HL-60/S4 treated with retinoic acid at 250 ng/mL for 4 days and 3 days (cell line): ENCODE results near the gene MPST.

Source experiments
- in situ Hi-C: fragments of 300-500 bp; cut with MboI; formaldehyde crosslinking; loops from 2 replicates; pipeline ENCODE4 v1.7.0; 2022; ENCODE audit warnings: low sequenced_read_pairs

Gene MPST

DNA sequence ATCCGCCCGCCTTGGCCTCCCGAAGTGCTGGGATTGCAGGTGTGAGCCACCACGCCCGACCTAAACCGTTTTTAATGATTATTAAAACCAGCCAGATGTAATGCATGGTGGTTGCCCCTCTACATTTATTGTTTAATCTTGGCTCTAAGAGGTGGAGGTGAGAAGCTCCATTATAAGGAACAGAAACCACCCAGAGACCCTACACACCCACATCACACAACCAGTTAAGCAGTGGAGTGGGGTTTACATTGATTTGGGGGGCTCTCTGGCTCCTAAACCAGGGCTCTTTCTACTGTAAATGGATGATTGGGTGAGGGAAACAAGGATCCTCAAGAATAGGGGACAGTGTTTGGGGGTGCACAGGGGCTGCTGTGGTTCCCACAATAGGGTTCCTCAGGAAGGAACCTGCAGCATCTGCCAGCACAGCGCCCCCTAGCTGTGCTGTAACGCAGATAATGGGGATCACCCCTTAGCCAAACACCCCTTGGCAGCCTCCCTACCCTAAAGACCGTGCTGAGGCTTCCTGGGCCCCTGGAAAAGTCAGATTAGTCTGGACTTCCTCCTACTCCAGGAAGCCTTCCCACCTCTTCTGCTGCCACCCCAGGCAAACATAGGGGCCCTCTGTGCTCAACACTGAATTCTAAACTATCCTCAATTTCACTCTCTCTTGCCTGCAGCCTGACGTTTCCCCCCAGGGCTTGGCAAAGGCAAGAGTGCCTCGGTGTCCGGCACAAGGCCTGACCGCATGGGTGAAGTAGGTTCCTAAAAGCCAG is 2.4 kb downstream of the MPST start:
- in situ Hi-C loops = no loop called here

DNA sequence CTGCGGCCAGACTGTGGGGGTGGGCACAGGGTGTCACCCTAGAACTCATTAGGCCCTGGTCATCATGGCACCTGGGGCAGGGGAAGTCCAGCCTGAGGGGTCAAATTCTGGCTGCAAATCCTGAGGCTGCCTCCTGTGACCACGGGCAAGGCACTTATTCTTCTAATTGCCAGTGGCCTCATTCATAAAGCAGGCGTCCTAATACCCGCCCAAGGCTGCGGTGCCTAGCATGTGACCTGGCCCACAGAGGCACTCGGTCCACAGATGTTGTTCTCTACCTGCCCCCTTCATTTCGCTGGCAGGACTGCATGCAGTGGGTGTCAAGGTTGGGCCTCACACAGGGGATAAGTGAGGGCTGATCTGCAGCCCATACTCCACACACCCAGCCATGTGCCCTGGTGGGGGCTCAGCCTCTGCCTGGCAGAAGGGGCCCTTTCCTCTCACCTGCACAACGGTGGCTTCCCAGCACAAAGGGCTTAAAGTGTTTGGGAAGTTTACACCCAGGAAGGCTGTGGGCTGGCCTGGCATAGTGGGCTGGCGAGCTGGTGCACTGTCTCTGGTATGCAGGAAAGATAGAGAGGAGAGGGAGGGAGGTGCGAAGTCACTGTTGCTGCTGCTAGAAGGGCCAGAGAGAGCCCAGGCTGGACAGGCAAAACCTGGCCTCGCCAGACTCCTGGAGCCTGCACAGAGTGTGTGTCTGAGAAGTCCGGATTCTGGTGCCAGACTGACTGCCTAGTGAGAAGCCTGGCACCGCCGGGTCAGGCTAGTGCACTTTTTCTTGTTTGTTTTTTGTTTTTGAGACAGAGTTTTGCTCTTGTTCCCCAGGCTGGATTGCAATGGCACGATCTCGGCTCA is 3.2 kb downstream of the MPST start:
- in situ Hi-C loops = no loop called here

DNA sequence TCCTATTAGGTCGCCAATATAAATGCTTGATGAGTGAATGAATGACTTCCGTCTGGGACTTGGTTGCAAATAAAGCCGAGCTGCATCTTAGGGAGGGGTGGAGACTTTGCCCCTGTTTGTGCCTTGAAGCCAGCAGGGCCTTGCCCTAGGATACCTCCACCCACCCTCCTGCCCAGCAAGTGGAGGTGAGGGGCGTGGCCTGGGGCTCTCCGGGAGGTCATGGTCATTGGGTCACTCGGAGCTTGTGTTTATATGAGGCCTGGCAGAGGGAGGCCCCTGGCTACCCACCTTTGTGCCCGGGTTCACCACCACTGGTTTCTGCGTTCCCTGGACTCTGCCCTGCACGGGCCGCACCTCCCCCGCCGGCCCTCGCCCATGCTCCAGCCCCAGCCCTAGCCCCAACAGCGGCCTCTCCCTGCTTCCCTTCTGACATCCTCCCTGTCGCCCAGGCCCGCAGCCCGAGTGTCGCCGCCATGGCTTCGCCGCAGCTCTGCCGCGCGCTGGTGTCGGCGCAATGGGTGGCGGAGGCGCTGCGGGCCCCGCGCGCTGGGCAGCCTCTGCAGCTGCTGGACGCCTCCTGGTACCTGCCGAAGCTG is 4.3 kb downstream of the MPST start:
- in situ Hi-C loops = no loop called here

DNA sequence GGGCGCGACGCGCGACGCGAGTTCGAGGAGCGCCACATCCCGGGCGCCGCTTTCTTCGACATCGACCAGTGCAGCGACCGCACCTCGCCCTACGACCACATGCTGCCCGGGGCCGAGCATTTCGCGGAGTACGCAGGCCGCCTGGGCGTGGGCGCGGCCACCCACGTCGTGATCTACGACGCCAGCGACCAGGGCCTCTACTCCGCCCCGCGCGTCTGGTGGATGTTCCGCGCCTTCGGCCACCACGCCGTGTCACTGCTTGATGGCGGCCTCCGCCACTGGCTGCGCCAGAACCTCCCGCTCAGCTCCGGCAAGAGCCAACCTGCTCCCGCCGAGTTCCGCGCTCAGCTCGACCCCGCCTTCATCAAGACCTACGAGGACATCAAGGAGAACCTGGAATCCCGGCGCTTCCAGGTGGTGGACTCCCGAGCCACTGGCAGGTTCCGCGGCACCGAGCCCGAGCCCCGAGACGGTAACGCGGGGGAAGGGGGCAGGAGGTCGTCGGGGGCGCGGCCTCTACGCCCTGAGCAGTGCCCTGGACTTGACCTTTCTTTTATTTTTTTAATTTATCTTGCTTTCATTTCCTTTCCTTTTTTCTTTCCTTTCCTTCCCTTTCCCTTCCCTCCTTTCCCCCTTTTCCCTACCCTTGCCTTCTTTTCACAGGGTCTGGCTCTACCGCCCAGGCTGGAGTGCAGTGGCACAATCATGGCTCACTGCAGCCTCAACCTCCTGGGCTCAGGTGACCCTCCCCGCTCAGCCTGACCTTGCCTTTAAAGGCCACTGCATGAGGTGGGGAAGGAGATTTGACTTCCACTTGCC is 5.0 kb downstream of the MPST start:
- in situ Hi-C loops = no loop called here

DNA sequence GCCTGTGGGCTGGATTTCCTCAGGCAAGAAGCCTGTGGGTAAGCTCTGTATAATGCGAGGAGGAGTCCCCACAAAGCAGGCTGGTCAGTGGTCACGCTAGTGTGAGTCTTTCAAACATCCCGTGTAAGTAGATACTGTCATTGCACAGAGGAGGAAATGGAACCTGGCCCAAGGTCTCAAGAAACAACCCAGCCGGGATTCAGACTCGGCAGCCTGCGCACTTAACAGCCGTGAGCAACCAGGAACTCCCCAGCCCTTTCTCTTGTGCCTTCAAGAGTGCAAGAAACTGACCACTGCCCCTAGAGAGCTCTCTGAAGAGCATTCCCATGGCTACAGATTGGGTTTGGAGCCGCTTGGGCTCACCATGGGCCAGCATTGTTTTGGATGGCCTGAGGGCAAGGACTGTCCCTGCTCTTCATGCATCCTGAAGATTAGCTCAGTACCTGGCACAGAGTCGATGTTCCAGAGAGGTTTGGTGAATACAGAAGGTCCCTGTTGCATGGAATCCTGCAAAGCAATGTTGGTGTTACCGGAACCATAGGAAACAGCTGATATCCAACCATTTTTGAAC is 6.0 kb downstream of the MPST start:
- in situ Hi-C loops = no loop called here

DNA sequence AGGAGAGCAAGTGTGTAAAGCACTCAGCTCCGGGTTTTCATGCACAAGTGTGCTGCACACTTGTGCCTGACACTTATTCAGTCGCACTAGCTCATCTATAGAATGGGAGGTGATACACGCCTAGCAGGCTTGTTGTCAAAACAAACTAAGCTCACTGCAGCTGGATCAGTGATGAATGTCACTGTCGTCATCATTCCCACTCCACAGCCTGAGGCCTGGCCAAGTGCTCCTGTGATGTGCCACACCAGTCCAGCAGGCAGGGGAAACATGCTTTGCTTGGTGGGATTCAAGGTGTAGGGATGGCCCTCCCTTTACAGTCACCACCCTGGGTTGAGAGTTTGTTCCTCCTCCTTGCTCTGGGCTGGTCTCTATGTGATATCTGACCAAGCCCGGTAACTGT is 6.8 kb downstream of the MPST start:
- in situ Hi-C loops = no loop called here

DNA sequence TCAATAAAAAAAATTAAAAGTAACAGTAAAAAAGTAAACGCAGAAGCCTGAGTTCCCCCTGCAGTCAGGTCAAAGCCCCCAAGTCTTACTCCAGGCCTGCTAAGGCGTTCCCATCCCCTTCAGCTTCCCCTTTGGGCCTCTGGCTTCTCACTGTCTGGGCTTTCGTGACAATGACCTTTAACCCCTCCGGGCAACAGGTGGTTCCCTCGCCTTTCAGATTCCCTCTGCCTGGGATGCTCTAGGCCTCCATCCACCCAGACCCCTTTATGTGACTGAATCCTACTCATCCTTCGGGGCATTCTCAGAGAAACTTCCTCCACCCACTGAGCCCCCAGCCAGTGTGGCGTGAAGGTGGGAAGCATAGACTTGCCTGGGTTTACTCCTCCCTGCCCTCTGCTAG is 8.0 kb downstream of the MPST start:
- in situ Hi-C loops = no loop called here

DNA sequence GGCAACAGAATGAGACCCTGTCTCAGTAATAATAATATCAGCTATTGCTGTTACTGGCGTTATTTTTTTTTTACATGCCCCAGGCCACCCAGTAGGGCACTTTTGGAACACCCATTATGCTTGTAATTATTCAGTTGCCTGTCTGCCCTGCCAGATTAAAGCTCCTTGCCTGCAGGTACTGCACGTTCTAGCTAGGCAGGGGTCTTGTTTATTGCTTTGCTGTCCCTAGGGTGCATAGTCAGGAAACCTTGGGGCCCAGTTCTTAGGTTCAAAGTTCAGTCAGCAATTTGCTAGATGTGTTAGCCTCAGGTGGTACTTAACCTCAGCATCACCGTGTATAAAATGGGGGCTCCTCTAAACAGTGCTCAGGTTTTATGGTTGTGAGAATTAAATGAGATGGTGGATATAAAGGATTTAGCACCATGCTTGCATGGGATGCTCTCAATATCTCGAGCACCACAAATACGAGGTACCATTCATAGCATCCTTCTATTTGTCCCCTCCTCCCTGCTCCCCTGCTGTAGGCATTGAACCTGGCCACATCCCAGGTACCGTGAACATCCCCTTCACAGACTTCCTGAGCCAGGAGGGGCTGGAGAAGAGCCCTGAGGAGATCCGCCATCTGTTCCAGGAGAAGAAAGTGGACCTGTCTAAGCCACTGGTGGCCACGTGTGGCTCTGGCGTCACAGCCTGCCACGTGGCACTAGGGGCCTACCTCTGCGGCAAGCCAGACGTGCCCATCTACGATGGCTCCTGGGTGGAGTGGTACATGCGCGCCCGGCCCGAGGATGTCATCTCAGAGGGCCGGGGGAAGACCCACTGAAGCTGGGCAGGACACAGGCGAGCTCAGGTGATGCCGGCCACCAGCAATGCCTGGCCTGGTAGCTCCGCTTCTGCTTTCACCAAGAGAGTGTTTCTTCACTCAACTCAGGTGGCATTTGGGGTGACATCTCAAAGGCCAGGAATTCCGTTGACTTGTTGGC is 9.4 kb downstream of the MPST start:
- in situ Hi-C loops = no loop called here

DNA sequence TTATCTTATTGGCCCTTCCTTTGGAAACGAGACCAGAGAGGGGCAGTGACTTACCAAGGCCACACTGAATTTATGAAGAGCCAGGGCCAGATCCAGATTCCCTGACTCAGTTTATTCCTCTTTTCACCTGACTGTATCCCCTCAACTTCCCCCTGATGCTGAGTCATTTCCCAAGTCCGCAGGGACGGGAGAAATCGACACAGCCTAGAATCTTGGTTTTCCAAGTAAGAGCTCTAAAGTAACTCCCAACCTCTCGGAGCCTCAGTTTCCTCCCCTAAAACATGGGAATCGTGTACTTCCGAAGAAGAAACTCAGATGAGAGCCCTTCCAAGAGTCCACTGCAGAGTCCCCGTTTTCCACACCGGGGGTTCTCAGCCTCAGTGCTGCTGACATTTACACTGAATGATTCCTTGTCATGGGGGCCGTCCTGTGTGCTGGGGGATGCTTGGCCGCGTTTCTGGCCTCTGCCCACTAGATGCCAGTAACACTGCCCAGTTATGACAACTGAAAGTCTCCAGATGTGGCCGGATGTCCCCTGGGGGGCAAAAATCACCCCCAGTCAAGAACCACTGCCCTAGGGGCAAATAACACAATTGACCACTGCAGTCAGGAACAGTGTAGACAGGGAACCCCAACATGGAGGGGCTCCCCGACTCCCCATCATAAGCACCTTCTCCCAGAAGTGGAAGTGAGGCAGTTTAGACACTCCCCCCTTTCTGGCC is 11.2 kb downstream of the MPST start:
- in situ Hi-C loops = no loop called here

DNA sequence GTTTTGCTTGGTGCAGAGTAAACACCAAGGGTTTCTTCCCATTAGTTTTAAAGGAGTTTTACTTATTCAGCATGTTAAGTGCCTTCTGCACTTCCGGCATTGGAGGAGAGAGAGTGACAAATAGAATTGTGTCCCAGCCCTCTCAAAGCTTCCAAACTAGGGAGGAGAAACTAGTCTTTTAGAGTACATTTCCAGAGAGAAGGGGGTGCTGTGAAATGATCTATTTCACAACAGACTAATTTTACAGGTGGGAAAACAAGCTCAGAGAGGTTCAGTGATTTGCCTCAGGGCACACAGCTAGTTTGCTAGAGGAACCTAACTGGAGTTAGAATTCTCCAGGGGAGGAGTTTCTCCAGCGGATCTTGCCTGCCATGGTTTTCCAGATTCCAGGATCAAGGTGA is 12.6 kb downstream of the MPST start:
- in situ Hi-C loops = no loop called here

DNA sequence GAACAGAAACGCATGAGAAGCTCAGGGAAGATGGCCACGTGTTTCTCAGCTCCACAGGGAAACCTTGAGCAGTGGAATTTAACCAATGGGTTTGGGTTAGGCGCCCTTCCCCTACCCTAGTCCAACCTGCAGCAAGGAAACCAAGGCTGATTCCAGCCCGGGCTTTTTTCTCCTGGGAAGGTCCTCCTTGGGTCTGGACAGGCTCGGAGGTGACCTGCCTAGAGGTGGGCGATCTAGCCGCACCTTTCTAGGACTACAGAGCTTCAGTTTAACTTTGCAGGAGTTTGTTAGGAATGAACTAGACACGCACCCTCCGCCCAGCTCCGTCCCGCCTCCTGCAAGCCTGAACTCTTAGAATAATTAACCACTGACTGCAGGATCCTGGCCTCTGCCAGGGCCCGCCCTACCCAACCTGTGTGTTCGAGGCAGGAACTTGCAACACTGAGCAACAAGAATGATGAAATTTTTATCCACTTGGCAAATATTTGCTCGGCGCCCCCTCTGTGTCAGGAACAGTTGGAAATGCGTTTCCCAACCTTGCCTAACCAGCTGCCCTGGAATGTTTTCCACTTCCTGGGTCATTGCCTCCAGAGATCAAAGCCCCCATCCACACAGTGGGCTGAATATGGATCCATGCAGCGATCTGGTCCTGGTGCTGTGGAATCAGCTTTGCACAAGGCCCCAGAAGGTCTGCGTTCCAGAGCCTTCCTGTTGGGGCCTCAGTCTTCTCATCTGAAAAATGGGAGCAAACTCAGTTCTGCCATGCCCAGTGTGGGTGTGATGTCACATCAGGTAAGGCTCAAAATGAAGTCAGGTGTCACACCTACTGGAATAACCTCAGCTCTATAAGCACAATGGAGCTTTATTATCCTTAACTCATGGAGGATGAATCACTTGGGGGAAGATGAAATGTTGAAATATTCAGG is 13.3 kb downstream of the MPST start:
- in situ Hi-C loops = no loop called here

DNA sequence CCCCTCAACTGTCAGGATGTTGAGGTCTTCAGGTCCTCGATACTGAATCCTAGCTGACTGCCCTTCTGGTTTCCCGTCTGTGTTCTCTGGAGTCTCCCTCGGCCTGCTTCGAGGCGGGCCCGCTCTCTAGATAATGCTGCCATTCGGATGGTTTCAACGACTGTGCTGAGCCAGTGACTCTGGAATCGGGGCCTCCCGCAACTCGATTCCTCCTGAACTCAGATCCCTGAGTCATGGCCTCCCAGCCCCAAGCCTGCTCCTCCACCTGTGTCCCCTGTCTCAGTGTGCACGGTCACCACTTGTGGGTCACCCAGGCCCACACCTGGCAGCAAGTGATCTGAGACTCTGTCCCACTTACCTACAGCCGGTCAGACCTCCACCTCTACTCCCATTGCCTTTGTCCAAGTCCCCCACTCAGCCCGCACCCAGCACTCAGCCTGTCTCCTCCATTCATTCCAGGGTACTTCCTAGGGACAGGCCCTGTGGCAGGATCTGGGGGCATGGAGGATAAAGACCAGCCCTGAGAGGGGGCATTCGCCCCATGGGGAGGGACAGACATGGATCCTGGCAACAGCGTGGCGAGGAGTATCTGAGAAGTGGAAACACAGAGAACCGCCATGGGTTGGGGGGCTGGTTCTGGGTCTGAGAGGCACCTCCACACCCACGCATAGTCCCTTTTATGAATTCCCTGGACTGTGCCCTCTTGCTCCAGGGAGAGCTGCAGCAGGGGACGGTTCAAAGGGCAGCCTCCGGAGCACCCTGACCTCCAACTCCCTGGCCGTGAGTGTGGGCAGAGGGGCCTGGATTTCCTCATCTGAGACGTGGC is 14.3 kb downstream of the MPST start:
- in situ Hi-C loops = no loop called here

DNA sequence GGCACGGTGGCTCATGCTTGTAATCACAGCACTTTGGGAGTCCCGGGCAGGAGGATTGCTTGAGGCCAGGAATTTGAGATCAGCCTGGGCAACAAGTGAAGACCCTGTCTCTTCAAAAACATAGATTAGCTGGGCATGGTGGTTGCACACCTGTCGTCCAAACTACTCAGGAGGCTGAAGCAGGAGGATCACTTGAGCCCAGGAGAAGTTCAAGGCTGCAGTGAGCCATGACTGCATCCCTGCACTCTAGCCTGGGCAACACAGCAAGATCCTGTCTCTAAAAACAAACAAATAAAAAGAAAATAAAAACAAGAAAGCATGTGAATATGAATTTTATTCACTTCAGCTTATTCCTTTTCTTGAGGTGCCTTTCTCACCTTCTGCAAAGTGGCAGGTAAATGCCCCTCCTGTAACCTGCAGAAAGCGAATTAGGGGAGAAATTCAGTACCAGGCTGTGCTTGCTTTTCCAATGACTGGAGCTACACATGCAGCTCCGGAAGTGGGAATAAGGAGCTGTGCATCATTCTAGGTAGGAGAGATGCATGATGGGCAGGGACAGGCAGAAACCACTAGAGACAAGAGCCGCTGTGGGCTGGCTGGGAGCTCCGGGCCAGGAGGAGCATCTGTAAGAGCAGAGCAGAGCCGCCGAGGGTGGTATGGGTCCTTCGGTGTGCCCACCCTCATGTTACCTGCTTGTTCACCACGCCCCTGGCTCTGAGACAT is 17.3 kb downstream of the MPST start:
- in situ Hi-C loops = no loop called here

DNA sequence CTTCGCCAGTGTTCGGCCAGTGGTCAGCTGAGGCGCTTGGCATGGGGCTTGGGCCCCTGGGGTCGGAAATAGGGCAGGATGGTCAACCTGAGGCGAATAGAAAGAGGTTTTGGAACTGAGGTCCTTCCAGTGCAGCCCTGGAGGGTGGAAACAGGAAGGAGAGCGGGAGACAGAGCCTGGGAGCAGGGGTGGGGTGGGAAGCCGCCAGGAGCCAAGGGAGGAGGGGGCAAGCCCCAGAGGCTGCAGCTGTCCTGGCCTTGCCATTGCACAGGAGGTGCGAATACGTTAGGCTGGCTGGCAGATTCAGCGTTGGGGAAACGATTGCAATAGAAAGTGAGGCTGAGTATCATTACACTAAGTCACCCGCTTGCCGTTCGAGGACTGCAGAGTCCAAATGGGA is 18.1 kb downstream of the MPST start:
- in situ Hi-C loops = no loop called here

DNA sequence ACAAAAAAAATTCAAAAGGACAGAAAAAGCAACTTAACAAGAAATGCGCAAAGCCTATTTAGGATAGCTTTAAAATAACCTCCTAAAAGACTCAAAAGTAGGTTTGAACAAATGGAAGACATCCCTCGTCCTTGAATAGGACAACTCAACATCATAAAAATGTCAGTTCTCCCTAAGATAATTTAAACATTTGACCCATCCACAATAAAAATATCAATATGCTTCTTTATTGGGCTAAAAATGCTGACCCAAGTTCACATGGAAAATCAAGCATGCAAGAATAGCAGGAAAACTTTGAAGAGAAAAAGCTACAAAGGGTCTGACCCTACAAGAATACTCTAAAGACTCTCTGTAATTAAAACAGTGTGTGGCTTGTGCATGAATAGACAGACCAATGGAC is 19.9 kb downstream of the MPST start:
- in situ Hi-C loops = no loop called here

DNA sequence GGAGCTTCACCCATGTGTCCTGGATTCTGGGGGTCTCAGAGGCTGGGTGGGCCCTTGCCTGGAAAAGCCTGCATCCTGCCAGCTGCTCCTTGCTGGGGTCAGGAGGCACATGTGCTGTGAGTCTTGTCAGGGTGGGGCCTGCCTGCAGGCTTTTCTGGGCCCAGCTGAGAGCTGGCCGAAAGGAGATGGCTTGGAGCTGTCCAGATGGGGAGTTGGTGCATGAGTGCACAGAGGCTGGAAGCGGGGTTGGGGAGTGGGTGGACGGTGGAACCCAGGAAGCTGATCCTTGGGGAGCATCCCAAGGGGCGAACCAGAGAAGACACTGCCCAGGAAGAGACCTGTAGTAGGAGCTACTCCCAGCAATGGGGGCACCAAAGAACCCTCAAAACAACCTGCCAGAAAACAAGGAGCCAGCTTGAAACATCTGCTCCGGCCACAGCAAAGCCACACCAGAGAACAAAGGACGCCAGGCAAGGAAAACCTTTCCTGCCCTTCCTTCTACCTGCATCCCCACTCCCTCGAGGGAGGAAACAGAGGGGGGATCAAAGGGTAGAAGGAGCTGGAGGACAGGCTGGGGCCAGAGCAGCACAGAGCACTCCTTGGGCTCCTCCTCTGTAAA is 23.8 kb downstream of the MPST start:
- in situ Hi-C loops = no loop called here
